ENCODE data around the gene PFKP.

The PFKP gene

DNA sequence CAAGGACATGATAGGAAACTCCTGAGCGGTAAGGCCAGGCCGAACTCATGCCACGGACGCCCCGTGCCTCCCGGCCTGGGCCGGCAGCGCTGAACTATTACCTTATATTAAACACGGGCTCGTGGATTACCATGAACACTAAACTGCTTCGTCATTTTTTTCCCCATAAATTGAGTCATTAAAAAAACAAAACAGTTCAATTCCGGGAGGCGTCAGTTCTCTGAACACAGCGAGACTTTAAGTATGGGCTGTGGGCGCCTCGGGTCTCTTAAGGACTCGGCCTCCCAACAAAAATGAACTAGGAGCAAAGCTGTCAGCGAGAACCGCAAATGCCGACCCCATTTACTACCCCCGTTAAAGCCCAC, 104.7 kb downstream of the PFKP start:
- H3K4me1 ChIP-seq (ENCODE audit: control insufficient read depth, insufficient read depth, low read length) = no peaks in the 10 kb centered on the region
- peaks cover 4 to 29% of the 10 kb centered on the region in 2 experiments; a peak in 2 of 3 replicates for H3K36me3 ChIP-seq (ENCODE audit: control insufficient read depth in 2 of 2, insufficient read depth in 1 of 2, low read length in 2 of 2)
- H3K9me3 ChIP-seq (ENCODE audit: control insufficient read depth, insufficient read depth, low read depth, low read length) = no peaks in the 10 kb centered on the region
- ChIA-PET POLR2A (interaction anchor here (0.7 to 2.1 kb wide), 10 partner anchors 8 to 659 kb away, joined by 3 to 15 read pairs (median 6); partner anchors contain the start of gene KLF6), CTCF (no interaction called here)
- TF ChIP-seq ZNF664 (tag by site-specific recombination; IDR thresholded peaks at IDR 0.05) (no peak), ZNF335 (tag by site-specific recombination; conservative IDR thresholded peaks at IDR 0.05) (peak; percentile 90)
- H3K27ac ChIP-seq (ENCODE audit: extremely low read depth, low read depth, low read length) = peak overlapping the region; percentile 75
- peak overlapping the region; percentile 77 for H3K4me3 ChIP-seq (ENCODE audit: low read depth, low read length)

DNA sequence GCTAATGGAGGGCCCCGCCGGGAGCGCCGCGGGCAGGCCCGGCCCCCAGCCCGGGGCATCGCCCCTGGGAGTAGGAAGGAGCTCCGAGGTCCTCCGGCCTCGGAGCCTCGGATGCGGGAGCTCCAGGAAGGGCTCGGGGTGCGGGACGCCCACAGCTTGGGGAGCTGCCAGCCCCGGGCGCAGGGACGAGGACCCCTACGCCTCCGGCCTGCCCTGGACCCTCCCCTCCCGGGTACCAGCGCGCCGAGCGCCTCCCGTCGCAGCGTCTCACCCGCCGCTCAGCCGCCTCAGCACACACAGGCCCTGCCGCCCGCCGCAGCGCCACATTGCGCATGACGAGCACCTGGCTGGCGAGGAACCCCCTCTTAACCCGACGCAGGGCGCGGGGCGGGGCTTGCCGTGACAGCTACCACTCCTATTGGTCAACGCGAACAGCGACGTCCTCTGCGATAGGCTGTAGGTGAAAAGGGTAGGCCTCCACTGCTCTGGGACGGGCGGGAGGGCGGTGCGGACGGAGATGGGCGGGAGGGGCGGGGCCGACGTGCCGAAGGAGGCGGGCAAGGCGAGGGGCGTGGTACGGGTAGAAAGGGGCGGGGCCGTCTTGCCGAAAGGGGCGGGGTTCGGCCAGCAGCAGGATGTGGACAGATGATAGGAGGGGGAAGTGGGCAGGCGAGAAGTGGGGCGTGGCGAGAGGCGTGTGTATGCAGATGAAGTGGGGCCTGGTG, 105.3 kb downstream of the PFKP start, which contains the start of gene PITRM1:
PITRM1 (minus strand) TSS at position 337 of the 725 bp plus-strand sequence; CDS start at position 327, 10 bp downstream.
- Histone ChIP-seq H3K27ac (ENCODE audit: extremely low read depth, low read depth, low read length) (peak within 1 kb of the TSS; percentile 75), H3K36me3 (ENCODE audit: control insufficient read depth in 2 of 2, insufficient read depth in 1 of 2, low read length in 2 of 2) (peaks cover 4 to 25% of the 10 kb centered on the region in 2 experiments; a peak in 2 of 3 replicates), H3K4me1 (ENCODE audit: control insufficient read depth, insufficient read depth, low read length) (no peaks in the 10 kb centered on the region), H3K4me3 (ENCODE audit: low read depth, low read length) (peak within 1 kb of the TSS; percentile 77), H3K9me3 (ENCODE audit: control insufficient read depth, insufficient read depth, low read depth, low read length) (no peaks in the 10 kb centered on the region)
- ChIA-PET POLR2A (interaction anchor here (0.6 to 2.1 kb wide), 20 partner anchors 8 to 1566 kb away, joined by 3 to 15 read pairs (median 5); partner anchors contain the start of gene KLF6), CTCF (interaction anchor here (0.6 kb wide), 1 partner anchor 619 kb away, joined by 3 read pairs; no protein-coding TSS in a partner anchor)
- no peak for TF ChIP-seq BCL11A (tag by site-specific recombination; IDR thresholded peaks at IDR 0.05; ENCODE audit: low read depth)
- TF ChIP-seq ZNF138 (tag by site-specific recombination; IDR thresholded peaks at IDR 0.05; ENCODE audit: borderline replicate concordance) = no peak
- no peak for TF ChIP-seq ZNF416 (tag by site-specific recombination; IDR thresholded peaks at IDR 0.05)
- TF ChIP-seq ZSCAN4 (tag by site-specific recombination; IDR thresholded peaks at IDR 0.05) = no peak
- TF ChIP-seq ZNF341 (tag by site-specific recombination; IDR thresholded peaks at IDR 0.05; ENCODE audit: low read depth) = no peak
- peak; percentile 87 for TF ChIP-seq ZXDB (tag by site-specific recombination; IDR thresholded peaks at IDR 0.05)
- TF ChIP-seq ZNF571 (tag by site-specific recombination; IDR thresholded peaks at IDR 0.05) = no peak
- no peak for TF ChIP-seq ZNF391 (tag by site-specific recombination; IDR thresholded peaks at IDR 0.05; ENCODE audit: borderline replicate concordance, low read depth)
- TF ChIP-seq ZNF335 (tag by site-specific recombination; conservative IDR thresholded peaks at IDR 0.05) = 0 out of 2 replicates have a peak, but pooled peaks have one; percentile 54
- TF ChIP-seq ZNF596 (tag by site-specific recombination; IDR thresholded peaks at IDR 0.05) = no peak
- TF ChIP-seq MEIS1 (CRISPR knock-in tag; IDR thresholded peaks at IDR 0.05; ENCODE audit: borderline replicate concordance) = no peak
- TF ChIP-seq ZNF521 (tag by site-specific recombination; IDR thresholded peaks at IDR 0.05) = no peak
- no peak for TF ChIP-seq REPIN1 (tag by site-specific recombination; IDR thresholded peaks at IDR 0.05; ENCODE audit: low read depth)
- TF ChIP-seq ZFP37 (tag by site-specific recombination; IDR thresholded peaks at IDR 0.05) = no peak
- no peak for TF ChIP-seq ZNF121 (tag by site-specific recombination; IDR thresholded peaks at IDR 0.05)
- TF ChIP-seq ZNF132 (tag by site-specific recombination; IDR thresholded peaks at IDR 0.05; ENCODE audit: borderline replicate concordance) = no peak
- TF ChIP-seq ZNF560 (tag by site-specific recombination; IDR thresholded peaks at IDR 0.05; ENCODE audit: borderline replicate concordance) = no peak
- TF ChIP-seq ZNF792 (tag by site-specific recombination; IDR thresholded peaks at IDR 0.05) = no peak
- TF ChIP-seq ZNF155 (tag by site-specific recombination; IDR thresholded peaks at IDR 0.05) = no peak
- TF ChIP-seq, protein P1, sequence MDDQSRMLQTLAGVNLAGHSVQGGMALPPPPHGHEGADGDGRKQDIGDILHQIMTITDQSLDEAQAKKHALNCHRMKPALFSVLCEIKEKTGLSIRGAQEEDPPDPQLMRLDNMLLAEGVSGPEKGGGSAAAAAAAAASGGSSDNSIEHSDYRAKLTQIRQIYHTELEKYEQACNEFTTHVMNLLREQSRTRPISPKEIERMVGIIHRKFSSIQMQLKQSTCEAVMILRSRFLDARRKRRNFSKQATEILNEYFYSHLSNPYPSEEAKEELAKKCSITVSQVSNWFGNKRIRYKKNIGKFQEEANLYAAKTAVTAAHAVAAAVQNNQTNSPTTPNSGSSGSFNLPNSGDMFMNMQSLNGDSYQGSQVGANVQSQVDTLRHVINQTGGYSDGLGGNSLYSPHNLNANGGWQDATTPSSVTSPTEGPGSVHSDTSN (CRISPR knock-in tag; IDR thresholded peaks at IDR 0.05) = peak; percentile 67
- peak; percentile 92 for TF ChIP-seq ZBTB8A (tag by site-specific recombination; IDR thresholded peaks at IDR 0.05)
- peak; percentile 93 for TF ChIP-seq KLF8 (tag by site-specific recombination; IDR thresholded peaks at IDR 0.05)
- TF ChIP-seq PRDM1 (tag by site-specific recombination; IDR thresholded peaks at IDR 0.05) = no peak
- no peak for TF ChIP-seq HOXC10 (CRISPR knock-in tag; IDR thresholded peaks at IDR 0.05)
- TF ChIP-seq ZNF791 (tag by site-specific recombination; IDR thresholded peaks at IDR 0.05) = no peak
- TF ChIP-seq, protein P2, sequence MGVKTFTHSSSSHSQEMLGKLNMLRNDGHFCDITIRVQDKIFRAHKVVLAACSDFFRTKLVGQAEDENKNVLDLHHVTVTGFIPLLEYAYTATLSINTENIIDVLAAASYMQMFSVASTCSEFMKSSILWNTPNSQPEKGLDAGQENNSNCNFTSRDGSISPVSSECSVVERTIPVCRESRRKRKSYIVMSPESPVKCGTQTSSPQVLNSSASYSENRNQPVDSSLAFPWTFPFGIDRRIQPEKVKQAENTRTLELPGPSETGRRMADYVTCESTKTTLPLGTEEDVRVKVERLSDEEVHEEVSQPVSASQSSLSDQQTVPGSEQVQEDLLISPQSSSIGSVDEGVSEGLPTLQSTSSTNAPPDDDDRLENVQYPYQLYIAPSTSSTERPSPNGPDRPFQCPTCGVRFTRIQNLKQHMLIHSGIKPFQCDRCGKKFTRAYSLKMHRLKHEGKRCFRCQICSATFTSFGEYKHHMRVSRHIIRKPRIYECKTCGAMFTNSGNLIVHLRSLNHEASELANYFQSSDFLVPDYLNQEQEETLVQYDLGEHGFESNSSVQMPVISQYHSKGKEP (tag by site-specific recombination; IDR thresholded peaks at IDR 0.05) = no peak
- peak; percentile 84 for TF ChIP-seq ZNF501 (tag by site-specific recombination; IDR thresholded peaks at IDR 0.05)
- no peak for TF ChIP-seq SALL2 (tag by site-specific recombination; IDR thresholded peaks at IDR 0.05; ENCODE audit: borderline replicate concordance)
- no peak for TF ChIP-seq ZNF366 (tag by site-specific recombination; conservative IDR thresholded peaks at IDR 0.05)
- TF ChIP-seq ZFP41 (tag by site-specific recombination; IDR thresholded peaks at IDR 0.05; ENCODE audit: borderline replicate concordance) = no peak

Data from HEK293 (cell line).